NCI-H2196 treated with DMSO at 0.1 percent for 48 hours (cell line): ENCODE results near the gene OSMR.
"Not testable (repeated sequence)": the region's sequence is repeated elsewhere in the genome, so short reads cannot be mapped to it uniquely, and the experiment has no call there.

Experiments used
- DNase-seq: peaks from one replicate; lab custom pipeline; 2025; ENCODE audit not compliant: unreplicated experiment; lab: John Stamatoyannopoulos, UW

The OSMR gene

GRCh38 chr5:38830521-38831051 is 15.2 kb upstream of the OSMR start:
- DNase-seq: no peak

GRCh38 chr5:38831117-38831516 is 14.7 kb upstream of the OSMR start:
- DNase-seq: no peak

GRCh38 chr5:38831909-38832308 is 13.9 kb upstream of the OSMR start:
- DNase-seq: no peak

GRCh38 chr5:38832810-38833209 is 13.0 kb upstream of the OSMR start:
- DNase-seq: no peak

- DNase-seq: no peak
Observed at GRCh38 chr5:38835887-38836286, 9.9 kb upstream of the OSMR start.

- no peak for DNase-seq
Observed at GRCh38 chr5:38837416-38837815, 8.4 kb upstream of the OSMR start.

GRCh38 chr5:38837932-38838331 is 7.9 kb upstream of the OSMR start:
- no peak for DNase-seq

GRCh38 chr5:38843665-38844064 is 2.1 kb upstream of the OSMR start:
- DNase-seq: no peak

GRCh38 chr5:38846379-38847011 is 683 bp downstream of the OSMR start:
- no peak for DNase-seq

- no peak for DNase-seq
Observed at GRCh38 chr5:38847559-38848347, 1.9 kb downstream of the OSMR start.

GRCh38 chr5:38848637-38849036 is 2.8 kb downstream of the OSMR start:
- no peak for DNase-seq

- not testable (repeated sequence) for DNase-seq
Observed at GRCh38 chr5:38851640-38852039, 5.8 kb downstream of the OSMR start.

- DNase-seq: no peak
Observed at GRCh38 chr5:38853753-38854470, 8.1 kb downstream of the OSMR start.

GRCh38 chr5:38854907-38855306 is 9.1 kb downstream of the OSMR start:
- no peak for DNase-seq

- no peak for DNase-seq
Observed at GRCh38 chr5:38856660-38857059, 10.8 kb downstream of the OSMR start.

GRCh38 chr5:38858839-38859238 is 13.0 kb downstream of the OSMR start:
- DNase-seq: no peak

GRCh38 chr5:38861986-38862770 is 16.4 kb downstream of the OSMR start:
- DNase-seq: not testable (repeated sequence)

GRCh38 chr5:38866362-38867031 is 20.7 kb downstream of the OSMR start:
- DNase-seq: no peak

GRCh38 chr5:38867032-38867398 is 21.2 kb downstream of the OSMR start:
- DNase-seq: no peak

- no peak for DNase-seq
Observed at GRCh38 chr5:38867416-38867815, 21.6 kb downstream of the OSMR start.
